Sigmoid colon (tissue), 4 donors: ENCODE data around the gene PSMD4.

Source experiments
- EP300 ChIP-seq, 4 donors: sonication (generic); formaldehyde crosslinking; IDR thresholded peaks; one replicate each; pipeline ENCODE4 v1.6.1; 2017; ENCODE audit warnings: antibody characterized with exemption in 4 of 4
- POLR2A ChIP-seq, 2 donors: fragments of 450-650 bp; IDR thresholded peaks; one replicate each; pipeline ENCODE4 v1.6.1; 2016; ENCODE audit warnings: antibody characterized with exemption in 2 of 2, mild to moderate bottlenecking in 2 of 2, moderate library complexity in 2 of 2
- POLR2AphosphoS5 ChIP-seq, 4 donors: sonication (generic); formaldehyde crosslinking; IDR thresholded peaks; one replicate each; pipeline ENCODE4 v1.6.1; 2017; ENCODE audit warnings: antibody characterized with exemption in 4 of 4
- TF ChIP-seq, protein P1 (sequence below), 4 experiments: fragments of 450-650 bp in 3 of 4; fragments of 200-600 bp in 1 of 4; IDR thresholded peaks; one replicate each; pipeline ENCODE4 v1.5.1; 2016 to 2019; ENCODE audit warnings: antibody characterized with exemption in 4 of 4, mild to moderate bottlenecking in 3 of 4, moderate library complexity in 2 of 4

DNA sequence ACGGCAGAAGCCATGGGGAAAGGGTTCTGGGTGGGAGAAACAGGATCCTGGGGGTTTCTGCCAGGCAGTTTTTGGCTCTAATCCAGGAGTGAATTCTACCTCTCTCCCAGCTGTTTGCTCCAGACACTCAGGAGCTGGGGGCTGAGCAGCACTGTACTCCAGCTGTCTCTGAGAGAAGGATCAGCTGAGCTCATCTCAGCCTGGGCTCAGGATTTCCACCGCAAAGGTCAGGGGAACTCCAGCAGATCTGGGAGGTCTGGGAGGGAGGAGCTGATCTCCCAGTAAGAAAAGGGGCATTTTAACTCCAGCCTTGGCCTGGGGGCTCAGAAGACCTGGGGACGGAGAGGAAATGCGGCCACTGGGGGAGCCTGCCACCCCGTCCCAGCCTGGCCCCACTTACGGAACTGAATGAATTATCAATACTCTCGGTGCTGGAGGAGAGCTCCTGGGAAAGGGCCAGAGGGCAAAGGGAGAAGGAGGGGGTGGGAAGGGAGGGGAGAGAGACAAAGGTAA lies 55.3 kb downstream of the PSMD4 start:
- TF ChIP-seq, protein P1, sequence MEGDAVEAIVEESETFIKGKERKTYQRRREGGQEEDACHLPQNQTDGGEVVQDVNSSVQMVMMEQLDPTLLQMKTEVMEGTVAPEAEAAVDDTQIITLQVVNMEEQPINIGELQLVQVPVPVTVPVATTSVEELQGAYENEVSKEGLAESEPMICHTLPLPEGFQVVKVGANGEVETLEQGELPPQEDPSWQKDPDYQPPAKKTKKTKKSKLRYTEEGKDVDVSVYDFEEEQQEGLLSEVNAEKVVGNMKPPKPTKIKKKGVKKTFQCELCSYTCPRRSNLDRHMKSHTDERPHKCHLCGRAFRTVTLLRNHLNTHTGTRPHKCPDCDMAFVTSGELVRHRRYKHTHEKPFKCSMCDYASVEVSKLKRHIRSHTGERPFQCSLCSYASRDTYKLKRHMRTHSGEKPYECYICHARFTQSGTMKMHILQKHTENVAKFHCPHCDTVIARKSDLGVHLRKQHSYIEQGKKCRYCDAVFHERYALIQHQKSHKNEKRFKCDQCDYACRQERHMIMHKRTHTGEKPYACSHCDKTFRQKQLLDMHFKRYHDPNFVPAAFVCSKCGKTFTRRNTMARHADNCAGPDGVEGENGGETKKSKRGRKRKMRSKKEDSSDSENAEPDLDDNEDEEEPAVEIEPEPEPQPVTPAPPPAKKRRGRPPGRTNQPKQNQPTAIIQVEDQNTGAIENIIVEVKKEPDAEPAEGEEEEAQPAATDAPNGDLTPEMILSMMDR (IDR thresholded peaks at IDR 0.05) = no peak
- TF ChIP-seq POLR2A (IDR thresholded peaks at IDR 0.05) = no peak
- TF ChIP-seq POLR2AphosphoS5 (IDR thresholded peaks at IDR 0.05) = peak in 2 of 4 donors; percentile 9 to 18
- no peak for TF ChIP-seq EP300 (IDR thresholded peaks at IDR 0.05)
